GM12878 (cell line): Measurements from ENCODE around the gene UBR3.

Experiments
- ATF3 ChIP-seq: IDR thresholded peaks from 2 replicates; pipeline ENCODE4 v1.6.1; 2011; ENCODE audit warnings: low read depth, mild to moderate bottlenecking, low read length, moderate library complexity, borderline replicate concordance; ENCODE audit errors: extremely low read depth
- CEBPB ChIP-seq, 2 experiments: fragments of 150-350 bp in 1 of 2; IDR thresholded peaks; 2 replicates each; pipeline ENCODE4 v1.6.1; 2012 to 2014; ENCODE audit warnings: low read depth in 2 of 2, low read length in 2 of 2, borderline replicate concordance in 1 of 2, inconsistent platforms in 1 of 2
- CTCF ChIP-seq, 3 experiments: IDR thresholded peaks in 2 of 3; conservative IDR thresholded peaks in 1 of 3; 2 replicates each; pipeline ENCODE4 v1.5.1; 2011; ENCODE audit warnings: low read depth in 3 of 3, low read length in 3 of 3, mild to moderate bottlenecking in 3 of 3, control low read depth in 2 of 3, moderate library complexity in 2 of 3, inconsistent platforms in 1 of 3, mixed read lengths in 1 of 3; ENCODE audit not compliant: control insufficient read depth in 2 of 3, insufficient read depth in 1 of 3; ENCODE audit errors: extremely low read depth in 1 of 3
- MTA2 ChIP-seq: fragments of 450-650 bp; IDR thresholded peaks from 2 replicates; pipeline ENCODE4 v1.6.1; 2016; ENCODE audit warnings: low read depth, mild to moderate bottlenecking, moderate library complexity
- PKNOX1 ChIP-seq: fragments of 450-650 bp; IDR thresholded peaks from 2 replicates; pipeline ENCODE4 v1.6.1; 2016; ENCODE audit warnings: mild to moderate bottlenecking
- TCF3 ChIP-seq: IDR thresholded peaks from 2 replicates; pipeline ENCODE4 v1.6.1; 2012; ENCODE audit warnings: low read depth, mild to moderate bottlenecking, low read length, borderline replicate concordance; ENCODE audit not compliant: insufficient read depth
- YY1 ChIP-seq: IDR thresholded peaks from 2 replicates; pipeline ENCODE4 v1.6.1; 2011; ENCODE audit warnings: low read depth, mild to moderate bottlenecking, low read length

- TF ChIP-seq YY1, result no peak
- TF ChIP-seq CTCF (IDR thresholded peaks at IDR 0.05 in 2 of 3, conservative IDR thresholded peaks at IDR 0.05 in 1 of 3; ENCODE audit: control insufficient read depth in 2 of 3, extremely low read depth in 1 of 3, insufficient read depth in 1 of 3, low read depth in 3 of 3, low read length in 3 of 3), result no peak
- no peak for TF ChIP-seq ATF3
- TF ChIP-seq TCF3, result no peak
- TF ChIP-seq CEBPB (IDR thresholded peaks at IDR 0.05; ENCODE audit: borderline replicate concordance in 1 of 2, low read depth in 2 of 2, low read length in 2 of 2), result no peak
- no peak for TF ChIP-seq MTA2
- TF ChIP-seq PKNOX1, result no peak
These were observed 89.4 kb downstream of the UBR3 start for GRCh38 chr2:169916623-169917022.
